ENCODE data around the gene ZFYVE19.
"Not testable (repeated sequence)": the region's sequence is repeated elsewhere in the genome, so short reads cannot be mapped to it uniquely, and the experiment has no call there.

ZFYVE19 gene

GRCh38 chr15:40847223-40847961, 40.5 kb downstream of the ZFYVE19 start:
- no peak for FAIRE-seq

GRCh38 chr15:40850576-40851112, 43.8 kb downstream of the ZFYVE19 start:
- FAIRE-seq: no peak

GRCh38 chr15:40852529-40852928, 45.6 kb downstream of the ZFYVE19 start:
- FAIRE-seq: no peak

GRCh38 chr15:40853241-40853890, 46.5 kb downstream of the ZFYVE19 start:
- FAIRE-seq: no peak

- FAIRE-seq: no peak
Measured at GRCh38 chr15:40854161-40854560, 47.3 kb downstream of the ZFYVE19 start.

- no peak for FAIRE-seq
Measured at GRCh38 chr15:40855706-40856234, 48.9 kb downstream of the ZFYVE19 start.

- no peak for FAIRE-seq
Measured at GRCh38 chr15:40856746-40857145, 49.9 kb downstream of the ZFYVE19 start.

GRCh38 chr15:40857601-40858341, 50.9 kb downstream of the ZFYVE19 start:
- no peak for FAIRE-seq

- no peak for FAIRE-seq
Measured at GRCh38 chr15:40858706-40859105, 51.8 kb downstream of the ZFYVE19 start.

- no peak for FAIRE-seq
Measured at GRCh38 chr15:40859206-40859851, 52.4 kb downstream of the ZFYVE19 start.

GRCh38 chr15:40861147-40861546, 54.3 kb downstream of the ZFYVE19 start:
- FAIRE-seq: not testable (repeated sequence)

GRCh38 chr15:40863660-40864270, 56.9 kb downstream of the ZFYVE19 start:
- no peak for FAIRE-seq
